HT1080 (cell line): Measurements from ENCODE around the gene UCK1. TPM values are rescaled to one million over a fixed set of nuclear protein-coding genes. Genes with fewer than 3 reads are reported as not detected.

Experiments
- DNase-seq: peaks from one replicate; pipeline ENCODE4 v3.0.0-alpha.2; 2015; ENCODE audit warnings: low read depth
- polyA plus RNA-seq, 2 experiments: library from polyadenylated mRNA; depleted of rRNA; stranded (reverse); fragments of >200 nt; gene quantifications; 2 replicates each; pipeline ENCODE4 v1.2.3, GENCODE V29; 2015
- total RNA-seq: library from RNA; depleted of rRNA; stranded (reverse); fragments of >200 nt; shearing (Covaris generic); gene quantifications from 2 replicates; pipeline ENCODE4 v1.2.3, GENCODE V29; 2014; rRNA removed

UCK1 gene
- total RNA-seq, result 43.6 and 49.1 TPM in 2 replicates
- polyA plus RNA-seq (2015; cell fraction: cytosol; rRNA removed), result 27.9 and 30.5 TPM in 2 replicates
- 24.8 and 27.8 TPM in 2 replicates for polyA plus RNA-seq (2015; cell fraction: nucleus; rRNA removed)

GRCh38 chr9:131530920-131531832 lies at the start of gene UCK1:
TSS of gene UCK1 (minus strand) at chr9:131531263. CDS start at chr9:131531174, 89 bp downstream.
- DNase-seq, result peak; percentile 74

- no peak for DNase-seq
Observed at GRCh38 chr9:131580358-131580757, 49.3 kb upstream of the UCK1 start.

- no peak for DNase-seq
Observed at GRCh38 chr9:131579789-131580211, 48.7 kb upstream of the UCK1 start.

- no peak for DNase-seq
Observed at GRCh38 chr9:131578731-131579504, 47.9 kb upstream of the UCK1 start.

GRCh38 chr9:131578021-131578420 lies 47.0 kb upstream of the UCK1 start:
- DNase-seq, result no peak

- DNase-seq, result no peak
Observed at GRCh38 chr9:131577005-131578000, 46.2 kb upstream of the UCK1 start.

- DNase-seq, result no peak
Observed at GRCh38 chr9:131575946-131576853, 45.1 kb upstream of the UCK1 start.

- DNase-seq, result no peak
Observed at GRCh38 chr9:131574730-131575640, 43.9 kb upstream of the UCK1 start.

GRCh38 chr9:131567910-131568309 lies 36.8 kb upstream of the UCK1 start:
- DNase-seq, result no peak

GRCh38 chr9:131566158-131566557 lies 35.1 kb upstream of the UCK1 start:
- no peak for DNase-seq

- no peak for DNase-seq
Observed at GRCh38 chr9:131565369-131565768, 34.3 kb upstream of the UCK1 start.

GRCh38 chr9:131562032-131562959 lies 31.2 kb upstream of the UCK1 start:
- DNase-seq, result peak; percentile 24

GRCh38 chr9:131559421-131560000 lies 28.4 kb upstream of the UCK1 start:
- no peak for DNase-seq

- no peak for DNase-seq
Observed at GRCh38 chr9:131557855-131558548, 26.9 kb upstream of the UCK1 start.

- DNase-seq, result no peak
Observed at GRCh38 chr9:131555841-131556673, 25.0 kb upstream of the UCK1 start.
